K562 (cell line): ENCODE data around the gene SAMD10. TPM values are rescaled to one million over a fixed set of nuclear protein-coding genes. Genes with fewer than 3 reads are reported as not detected.

ENCODE experiments used
- CBFB ChIP-seq: sonication (generic); formaldehyde crosslinking; IDR thresholded peaks from 2 replicates; pipeline ENCODE4 v1.4.0; 2020; ENCODE audit warnings: mild to moderate bottlenecking, missing genetic modification reagents
- DACH1 ChIP-seq: fragments of 450-650 bp; IDR thresholded peaks from 2 replicates; pipeline ENCODE4 v1.6.1; 2018; ENCODE audit not compliant: partially characterized antibody
- ETV5 ChIP-seq: sonication (generic); formaldehyde crosslinking; IDR thresholded peaks from 2 replicates; pipeline ENCODE4 v1.4.0; 2020; ENCODE audit warnings: low read depth, mild to moderate bottlenecking, missing genetic modification reagents
- FOS ChIP-seq: IDR thresholded peaks from 3 replicates; pipeline ENCODE4 v1.6.1; 2011; ENCODE audit not compliant: insufficient read length; ENCODE audit errors: extremely low read depth
- FOXP1 ChIP-seq: sonication (generic); formaldehyde crosslinking; IDR thresholded peaks from 2 replicates; pipeline ENCODE4 v1.8.0; 2022; ENCODE audit warnings: mild to moderate bottlenecking, missing genetic modification reagents
- GTF2A2 ChIP-seq: IDR thresholded peaks from 2 replicates; pipeline ENCODE4 v1.6.1; 2016; ENCODE audit warnings: mild to moderate bottlenecking, missing genetic modification characterization, missing compliant biosample characterization
- HEY1 ChIP-seq: fragments of 250-450 bp; sonication (Bioruptor Pico); IDR thresholded peaks from 2 replicates; pipeline ENCODE4 v1.5.0; 2020; ENCODE audit warnings: mild to moderate bottlenecking, moderate library complexity, borderline replicate concordance
- KLF10 ChIP-seq: fragments of 250-450 bp; sonication (Bioruptor Pico); IDR thresholded peaks from 2 replicates; pipeline ENCODE4 v1.6.1; 2021; ENCODE audit warnings: matching md5 sums
- NR2C1 ChIP-seq, 2 experiments: fragments of 450-650 bp; IDR thresholded peaks; 2 replicates each; pipeline ENCODE4 v1.6.1; 2017; ENCODE audit warnings: mild to moderate bottlenecking in 2 of 2, antibody characterized with exemption in 1 of 2, inconsistent platforms in 1 of 2, missing compliant biosample characterization in 1 of 2, missing genetic modification characterization in 1 of 2
- PTTG1 ChIP-seq: fragments of 450-650 bp; IDR thresholded peaks from 2 replicates; pipeline ENCODE4 v1.6.1; 2016; ENCODE audit warnings: low read depth, mild to moderate bottlenecking, missing genetic modification characterization, missing compliant biosample characterization
- SNIP1 ChIP-seq: fragments of 450-650 bp; IDR thresholded peaks from 2 replicates; pipeline ENCODE4 v1.7.1; 2017; ENCODE audit warnings: low read depth, mild to moderate bottlenecking
- STAG1 ChIP-seq: sonication (generic); formaldehyde crosslinking; IDR thresholded peaks from 2 replicates; pipeline ENCODE4 v1.5.0; 2020; ENCODE audit warnings: missing genetic modification reagents, borderline replicate concordance
- ZC3H4 ChIP-seq: sonication (generic); formaldehyde crosslinking; IDR thresholded peaks from 2 replicates; pipeline ENCODE4 v1.9.0; 2021; ENCODE audit warnings: missing genetic modification reagents, borderline replicate concordance
- ZNF140 ChIP-seq: fragments of 250-450 bp; sonication (Bioruptor Pico); IDR thresholded peaks from 2 replicates; pipeline ENCODE4 v1.8.0; 2021; ENCODE audit warnings: moderate library complexity, mild to moderate bottlenecking, inconsistent platforms
- ZNF583 ChIP-seq: fragments of 250-450 bp; sonication (Bioruptor Pico); IDR thresholded peaks from 2 replicates; pipeline ENCODE4 v1.4.0; 2020
- ZNF76 ChIP-seq: fragments of 250-450 bp; sonication (Bioruptor Pico); IDR thresholded peaks from 2 replicates; pipeline ENCODE4 v1.4.0; 2020; ENCODE audit warnings: mild to moderate bottlenecking, moderate library complexity, borderline replicate concordance
- polyA plus RNA-seq, 8 experiments: library from polyadenylated mRNA; depleted of rRNA in 4 of 8; stranded (reverse) in 5 of 8; unstranded in 3 of 8; fragments of >200 nt; fragmentation: Nextera tagmentation in 2 of 8; fragmentation: Illumina TruSeq in 1 of 8; extraction: Ambion mirVana in 2 of 8; extraction: Trizol in 1 of 8; gene quantifications; 2 replicates each; pipeline versions ENCODE4 v1.2.1 to v1.2.3, GENCODE V29; 2011 to 2014; ENCODE audit warnings: inconsistent platforms in 1 of 8, missing spikeins in 1 of 8
- total RNA-seq, 7 experiments: library from RNA; depleted of rRNA in 6 of 7; stranded (reverse); fragments of >200 nt in 6 of 7; fragmentation: Illumina TruSeq in 2 of 7; extraction: Trizol in 2 of 7; gene quantifications; 2 replicates each; pipeline versions ENCODE4 v1.2.1 to v1.2.3, GENCODE V29; 2011 to 2021; ENCODE audit warnings: low replicate concordance in 1 of 7
- TF ChIP-seq, protein P1 (sequence below): fragments of 250-450 bp; sonication (Bioruptor Pico); IDR thresholded peaks from 2 replicates; pipeline ENCODE4 v1.5.0; 2020; ENCODE audit warnings: mild to moderate bottlenecking
- TF ChIP-seq, protein P2 (sequence below), 2 experiments: fragments of 450-650 bp; IDR thresholded peaks; 2 replicates each; pipeline ENCODE4 v1.6.1; 2016; ENCODE audit warnings: mild to moderate bottlenecking in 2 of 2, borderline replicate concordance in 1 of 2, low read depth in 1 of 2, moderate library complexity in 1 of 2
- TF ChIP-seq, protein P3 (sequence below): sonication (generic); formaldehyde crosslinking; IDR thresholded peaks from 2 replicates; pipeline ENCODE4 v1.8.0; 2022; ENCODE audit warnings: missing genetic modification reagents, mild to moderate bottlenecking, moderate library complexity, borderline replicate concordance

The SAMD10 gene
- total and polyA plus RNA-seq, 9 of the 15 experiments (the other 6 are each of a cell fraction or from before 2014, with no cell fraction given), result 0.37 to 15.2 (median 4.8) TPM

DNA sequence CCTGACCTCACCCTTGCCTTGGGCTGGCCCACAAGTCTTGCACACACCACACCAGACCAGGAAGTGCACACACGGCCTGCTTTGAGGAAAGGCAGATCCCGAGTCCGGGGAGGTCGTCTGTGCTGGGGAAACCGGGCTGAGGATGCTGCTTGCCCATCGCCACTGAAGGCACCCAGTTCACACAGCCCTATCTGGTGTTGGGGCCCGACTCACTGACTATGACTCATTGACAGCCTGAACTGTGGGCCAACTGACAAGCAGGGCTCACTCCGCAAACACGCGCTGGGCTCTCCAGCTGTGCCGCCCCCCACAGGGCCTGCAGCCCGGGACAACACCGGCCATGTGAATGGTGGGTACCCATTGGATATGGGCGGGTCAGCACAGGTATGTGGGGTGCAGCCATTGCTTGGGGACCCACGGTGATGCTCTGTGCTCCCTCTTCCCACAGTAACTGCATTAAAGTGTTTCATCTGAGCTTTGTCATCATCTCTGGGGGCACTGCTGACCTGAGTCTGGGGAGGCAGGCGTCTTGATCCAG, 1.6 kb downstream of the SAMD10 start (continued):
- TF ChIP-seq, protein P1, sequence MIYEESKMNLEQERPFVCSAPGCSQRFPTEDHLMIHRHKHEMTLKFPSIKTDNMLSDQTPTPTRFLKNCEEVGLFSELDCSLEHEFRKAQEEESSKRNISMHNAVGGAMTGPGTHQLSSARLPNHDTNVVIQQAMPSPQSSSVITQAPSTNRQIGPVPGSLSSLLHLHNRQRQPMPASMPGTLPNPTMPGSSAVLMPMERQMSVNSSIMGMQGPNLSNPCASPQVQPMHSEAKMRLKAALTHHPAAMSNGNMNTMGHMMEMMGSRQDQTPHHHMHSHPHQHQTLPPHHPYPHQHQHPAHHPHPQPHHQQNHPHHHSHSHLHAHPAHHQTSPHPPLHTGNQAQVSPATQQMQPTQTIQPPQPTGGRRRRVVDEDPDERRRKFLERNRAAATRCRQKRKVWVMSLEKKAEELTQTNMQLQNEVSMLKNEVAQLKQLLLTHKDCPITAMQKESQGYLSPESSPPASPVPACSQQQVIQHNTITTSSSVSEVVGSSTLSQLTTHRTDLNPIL, result no peak
- TF ChIP-seq STAG1 (CRISPR knock-in tag) (no peak), ZNF583 (CRISPR knock-in tag) (no peak), KLF10 (no peak), ZNF140 (CRISPR knock-in tag) (no peak), FOXP1 (CRISPR knock-in tag) (no peak), CBFB (CRISPR knock-in tag) (0 out of 2 replicates have a peak, but pooled peaks have one; percentile 34), NR2C1 (IDR thresholded peaks at IDR 0.05) (no peak), NR2C1 (tag; IDR thresholded peaks at IDR 0.05) (no peak), PTTG1 (tag) (no peak), SNIP1 (no peak), DACH1 (peak; percentile 37), HEY1 (CRISPR knock-in tag) (no peak), ZNF76 (no peak), GTF2A2 (tag) (no peak), ETV5 (CRISPR knock-in tag) (peak; percentile 30; the same call in 1 of the 2 replicates), FOS (peak; percentile 4), ZC3H4 (no peak)
- TF ChIP-seq, protein P2, sequence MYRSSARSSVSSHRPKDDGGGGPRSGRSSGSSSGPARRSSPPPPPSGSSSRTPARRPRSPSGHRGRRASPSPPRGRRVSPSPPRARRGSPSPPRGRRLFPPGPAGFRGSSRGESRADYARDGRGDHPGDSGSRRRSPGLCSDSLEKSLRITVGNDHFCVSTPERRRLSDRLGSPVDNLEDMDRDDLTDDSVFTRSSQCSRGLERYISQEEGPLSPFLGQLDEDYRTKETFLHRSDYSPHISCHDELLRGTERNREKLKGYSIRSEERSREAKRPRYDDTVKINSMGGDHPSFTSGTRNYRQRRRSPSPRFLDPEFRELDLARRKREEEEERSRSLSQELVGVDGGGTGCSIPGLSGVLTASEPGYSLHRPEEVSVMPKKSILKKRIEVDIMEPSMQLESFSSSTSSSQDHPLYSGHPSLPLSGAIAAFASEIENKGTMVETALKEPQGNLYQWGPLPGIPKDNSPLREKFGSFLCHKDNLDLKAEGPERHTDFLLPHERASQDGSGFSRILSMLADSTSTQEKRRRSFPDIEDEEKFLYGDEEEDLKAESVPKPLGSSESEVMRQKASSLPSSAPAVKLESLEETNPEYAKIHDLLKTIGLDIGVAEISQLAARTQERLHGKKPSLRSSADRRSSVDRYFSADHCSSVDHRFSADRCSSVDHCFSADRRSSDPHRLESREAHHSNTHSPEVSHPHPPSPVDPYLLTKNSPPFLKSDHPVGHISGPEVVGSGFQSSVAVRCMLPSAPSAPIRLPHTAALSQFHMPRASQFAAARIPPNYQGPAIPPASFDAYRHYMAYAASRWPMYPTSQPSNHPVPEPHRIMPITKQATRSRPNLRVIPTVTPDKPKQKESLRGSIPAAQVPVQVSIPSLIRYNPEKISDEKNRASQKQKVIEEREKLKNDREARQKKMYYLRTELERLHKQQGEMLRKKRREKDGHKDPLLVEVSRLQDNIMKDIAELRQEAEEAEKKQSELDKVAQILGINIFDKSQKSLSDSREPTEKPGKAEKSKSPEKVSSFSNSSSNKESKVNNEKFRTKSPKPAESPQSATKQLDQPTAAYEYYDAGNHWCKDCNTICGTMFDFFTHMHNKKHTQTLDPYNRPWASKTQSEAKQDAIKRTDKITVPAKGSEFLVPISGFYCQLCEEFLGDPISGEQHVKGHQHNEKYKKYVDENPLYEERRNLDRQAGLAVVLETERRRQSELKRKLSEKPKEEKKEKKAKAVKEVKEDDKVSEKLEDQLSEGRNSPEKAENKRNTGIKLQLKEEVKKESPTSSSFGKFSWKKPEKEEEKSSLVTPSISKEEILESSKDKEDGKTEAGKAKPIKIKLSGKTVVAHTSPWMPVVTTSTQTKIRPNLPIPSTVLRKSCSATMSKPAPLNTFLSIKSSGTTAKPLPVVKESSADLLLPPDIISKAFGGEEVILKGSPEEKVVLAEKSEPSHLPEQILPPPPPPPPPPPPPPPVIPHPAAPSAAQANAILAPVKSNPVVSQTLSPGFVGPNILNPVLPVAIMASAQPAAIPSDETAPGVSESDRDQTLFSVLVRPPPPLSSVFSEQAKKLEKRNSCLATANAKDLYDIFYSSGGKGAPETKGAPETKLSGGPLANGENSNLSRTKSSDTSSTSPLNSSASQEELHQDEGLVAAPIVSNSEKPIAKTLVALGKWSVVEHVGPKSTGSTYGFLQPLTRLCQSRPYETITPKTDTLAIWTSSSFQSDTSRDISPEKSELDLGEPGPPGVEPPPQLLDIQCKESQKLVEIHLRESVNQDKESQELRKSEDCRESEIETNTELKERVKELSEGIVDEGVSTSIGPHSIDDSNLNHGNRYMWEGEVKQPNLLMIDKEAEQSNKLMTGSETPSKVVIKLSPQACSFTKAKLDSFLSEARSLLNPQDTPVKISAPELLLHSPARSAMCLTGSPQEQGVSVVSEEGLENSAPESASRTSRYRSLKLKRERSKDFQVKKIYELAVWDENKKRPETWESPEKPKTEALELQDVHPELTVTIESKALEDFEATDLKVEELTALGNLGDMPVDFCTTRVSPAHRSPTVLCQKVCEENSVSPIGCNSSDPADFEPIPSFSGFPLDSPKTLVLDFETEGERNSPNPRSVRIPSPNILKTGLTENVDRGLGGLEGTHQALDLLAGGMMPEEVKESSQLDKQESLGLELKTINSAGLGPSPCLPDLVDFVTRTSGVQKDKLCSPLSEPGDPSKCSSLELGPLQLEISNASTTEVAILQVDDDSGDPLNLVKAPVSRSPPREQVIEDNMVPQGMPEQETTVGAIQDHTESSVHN (IDR thresholded peaks at IDR 0.05; ENCODE audit: borderline replicate concordance in 1 of 2, low read depth in 1 of 2), result no peak
- TF ChIP-seq, protein P3, sequence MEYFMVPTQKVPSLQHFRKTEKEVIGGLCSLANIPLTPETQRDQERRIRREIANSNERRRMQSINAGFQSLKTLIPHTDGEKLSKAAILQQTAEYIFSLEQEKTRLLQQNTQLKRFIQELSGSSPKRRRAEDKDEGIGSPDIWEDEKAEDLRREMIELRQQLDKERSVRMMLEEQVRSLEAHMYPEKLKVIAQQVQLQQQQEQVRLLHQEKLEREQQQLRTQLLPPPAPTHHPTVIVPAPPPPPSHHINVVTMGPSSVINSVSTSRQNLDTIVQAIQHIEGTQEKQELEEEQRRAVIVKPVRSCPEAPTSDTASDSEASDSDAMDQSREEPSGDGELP (CRISPR knock-in tag), result peak; percentile 94
